PC-9 (cell line): Measurements from ENCODE around the gene PRPF38B.

Source experiments
- CTCF ChIP-seq: fragments of 200-600 bp; sonication (generic); conservative IDR thresholded peaks from 2 replicates; pipeline ENCODE4 v1.6.1; 2017; ENCODE audit warnings: mixed run types, antibody characterized with exemption, mild to moderate bottlenecking, moderate library complexity
- EZH2 ChIP-seq: fragments of 200-600 bp; sonication (generic); IDR thresholded peaks from 2 replicates; pipeline ENCODE4 v1.8.0; 2017; ENCODE audit warnings: antibody characterized with exemption, low read depth

GRCh38 chr1:108734171-108734865 lies 42.2 kb downstream of the PRPF38B start:
- no peak for TF ChIP-seq CTCF
- TF ChIP-seq EZH2, result no peak
